Stomach (tissue), 9 donors: ENCODE results near the gene TMIGD1. TPM values are rescaled to one million over a fixed set of nuclear protein-coding genes. Genes with fewer than 3 reads are reported as not detected.

Experiments
- DNase-seq, 2 donors: peaks; one replicate each; pipeline versions ENCODE4 v3.0.0 to v3.0.0-alpha.2; 2013 to 2019
- H3K27ac ChIP-seq, 5 donors: fragments of 200-600 bp in 4 of 5; sonication (generic) in 4 of 5; one replicate each; pipeline ENCODE4 v1.5.1; 2013 to 2019; ENCODE audit warnings: mild to moderate bottlenecking in 1 of 5, moderate library complexity in 1 of 5
- H3K27me3 ChIP-seq, 3 donors: fragments of 200-600 bp; sonication (generic); one replicate each; pipeline ENCODE4 v1.5.1; 2017 to 2019; ENCODE audit warnings: mixed run types in 1 of 3
- H3K36me3 ChIP-seq, 4 donors: fragments of 200-600 bp; sonication (generic); 1 replicate in 3 of 4; 2 replicates in 1 of 4; pipeline ENCODE4 v1.5.1; 2016 to 2019
- H3K4me1 ChIP-seq, 4 donors: fragments of 200-600 bp; sonication (generic); one replicate each; pipeline ENCODE4 v1.5.1; 2016 to 2019
- H3K4me3 ChIP-seq, 4 donors: fragments of 200-600 bp; sonication (generic) in 3 of 4; one replicate each; pipeline ENCODE4 v1.5.1; 2016 to 2019; ENCODE audit warnings: mild to moderate bottlenecking in 1 of 4
- H3K9me3 ChIP-seq, 4 donors: fragments of 200-600 bp; sonication (generic); one replicate each; pipeline ENCODE4 v1.5.1; 2016 to 2019
- EP300 ChIP-seq: sonication (generic); formaldehyde crosslinking; IDR thresholded peaks from one replicate; pipeline ENCODE4 v1.6.1; 2017; ENCODE audit warnings: antibody characterized with exemption
- POLR2A ChIP-seq, 4 donors: fragments of 450-650 bp; IDR thresholded peaks; one replicate each; pipeline ENCODE4 v1.6.1; 2016; ENCODE audit warnings: antibody characterized with exemption in 4 of 4, control low read depth in 2 of 4, mild to moderate bottlenecking in 1 of 4, moderate library complexity in 1 of 4
- POLR2AphosphoS5 ChIP-seq, 3 donors: sonication (generic); formaldehyde crosslinking; IDR thresholded peaks; one replicate each; pipeline ENCODE4 v1.6.1; 2016; ENCODE audit warnings: antibody characterized with exemption in 3 of 3
- WGBS, 5 donors: extraction: QIAGEN DNeasy Blood & Tissue Kit in 3 of 5; methylation state at CpG; one replicate each; pipeline versions ENCODE4 v1.1.5 to v1.1.7; 2013 to 2018; 5-methylcytosine and 5-hydroxymethylcytosine counted together
- intact Hi-C: fragments of 100-400 bp; cut with DNase I; formaldehyde crosslinking; loops from one replicate; pipeline ENCODE4 v1.15.1; 2023; ENCODE audit warnings: low total_unique reads
- polyA plus RNA-seq, 3 donors: library from polyadenylated mRNA; stranded (reverse); fragments of 200-250 nt; gene quantifications; one replicate each; pipeline ENCODE4 v1.2.3, GENCODE V29; 2013
- total RNA-seq, 5 donors: library from RNA; depleted of rRNA; stranded (reverse); fragments of >200 nt; gene quantifications; one replicate each; pipeline versions ENCODE4 v1.1.0 to v1.2.3, GENCODE V29; 2014 to 2016
- TF ChIP-seq, protein P1 (sequence below), 7 experiments: fragments of 450-650 bp in 4 of 7; fragments of 200-600 bp in 3 of 7; sonication (generic) in 3 of 7; IDR thresholded peaks; one replicate each; pipeline ENCODE4 v1.5.1; 2016 to 2019; ENCODE audit warnings: antibody characterized with exemption in 7 of 7, control low read depth in 2 of 7, mild to moderate bottlenecking in 1 of 7
- donor health status: healthy with polysubstance abuse.
- donor health status: Bipolar disorder and iron deficiency.
- donor health status: healthy.

The TMIGD1 gene
- total and polyA plus RNA-seq, 8 donors, result 1.1 TPM; not detected in 7

DNA sequence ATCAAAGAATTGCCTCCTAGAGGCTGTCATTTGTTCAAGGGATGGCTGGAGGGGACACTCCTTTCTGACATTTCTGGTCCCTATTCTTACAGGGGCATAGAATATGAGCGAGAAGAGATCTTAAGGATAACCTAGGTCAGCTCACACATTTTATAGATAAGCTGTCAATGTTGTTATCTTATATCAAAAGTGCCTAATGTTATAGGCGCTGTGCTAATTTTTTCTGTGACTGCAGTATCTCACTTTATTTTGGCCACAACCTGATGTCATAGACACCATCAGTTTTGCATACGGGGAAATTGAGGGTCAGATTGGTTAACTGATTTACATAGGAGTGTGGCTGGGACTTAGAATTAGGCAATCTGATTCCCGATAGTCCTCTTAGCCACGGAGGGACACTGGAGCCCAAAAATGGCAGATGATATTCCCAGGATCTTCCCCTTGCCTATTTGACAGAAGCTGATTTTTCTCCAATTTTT is 46.1 kb upstream of the TMIGD1 start:
- peak overlapping the region; percentile 86 to 97 (median 92) for H3K27ac ChIP-seq
- H3K36me3 ChIP-seq, result peaks cover 0 to 2% (median under 1%) of the 10 kb centered on the region in 4 donors
- peaks cover 25 to 74% (median 50%) of the 10 kb centered on the region in 4 donors for H3K4me1 ChIP-seq
- TF ChIP-seq POLR2A (IDR thresholded peaks at IDR 0.05) (no peak), EP300 (no peak), POLR2AphosphoS5 (IDR thresholded peaks at IDR 0.05) (no peak)
- TF ChIP-seq, protein P1, sequence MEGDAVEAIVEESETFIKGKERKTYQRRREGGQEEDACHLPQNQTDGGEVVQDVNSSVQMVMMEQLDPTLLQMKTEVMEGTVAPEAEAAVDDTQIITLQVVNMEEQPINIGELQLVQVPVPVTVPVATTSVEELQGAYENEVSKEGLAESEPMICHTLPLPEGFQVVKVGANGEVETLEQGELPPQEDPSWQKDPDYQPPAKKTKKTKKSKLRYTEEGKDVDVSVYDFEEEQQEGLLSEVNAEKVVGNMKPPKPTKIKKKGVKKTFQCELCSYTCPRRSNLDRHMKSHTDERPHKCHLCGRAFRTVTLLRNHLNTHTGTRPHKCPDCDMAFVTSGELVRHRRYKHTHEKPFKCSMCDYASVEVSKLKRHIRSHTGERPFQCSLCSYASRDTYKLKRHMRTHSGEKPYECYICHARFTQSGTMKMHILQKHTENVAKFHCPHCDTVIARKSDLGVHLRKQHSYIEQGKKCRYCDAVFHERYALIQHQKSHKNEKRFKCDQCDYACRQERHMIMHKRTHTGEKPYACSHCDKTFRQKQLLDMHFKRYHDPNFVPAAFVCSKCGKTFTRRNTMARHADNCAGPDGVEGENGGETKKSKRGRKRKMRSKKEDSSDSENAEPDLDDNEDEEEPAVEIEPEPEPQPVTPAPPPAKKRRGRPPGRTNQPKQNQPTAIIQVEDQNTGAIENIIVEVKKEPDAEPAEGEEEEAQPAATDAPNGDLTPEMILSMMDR (IDR thresholded peaks at IDR 0.05), result no peak
- intact Hi-C loops, result no loop called here
- peak overlapping the region; percentile 66 to 94 (median 92) for H3K4me3 ChIP-seq
- H3K9me3 ChIP-seq, result no peaks in the 10 kb centered on the region
- no peaks in the 10 kb centered on the region for H3K27me3 ChIP-seq
- no peak for DNase-seq
- WGBS, 5 donors, result 1 to 12% (median 5%) methylated on average over 5 of the region's 5 CpGs

DNA sequence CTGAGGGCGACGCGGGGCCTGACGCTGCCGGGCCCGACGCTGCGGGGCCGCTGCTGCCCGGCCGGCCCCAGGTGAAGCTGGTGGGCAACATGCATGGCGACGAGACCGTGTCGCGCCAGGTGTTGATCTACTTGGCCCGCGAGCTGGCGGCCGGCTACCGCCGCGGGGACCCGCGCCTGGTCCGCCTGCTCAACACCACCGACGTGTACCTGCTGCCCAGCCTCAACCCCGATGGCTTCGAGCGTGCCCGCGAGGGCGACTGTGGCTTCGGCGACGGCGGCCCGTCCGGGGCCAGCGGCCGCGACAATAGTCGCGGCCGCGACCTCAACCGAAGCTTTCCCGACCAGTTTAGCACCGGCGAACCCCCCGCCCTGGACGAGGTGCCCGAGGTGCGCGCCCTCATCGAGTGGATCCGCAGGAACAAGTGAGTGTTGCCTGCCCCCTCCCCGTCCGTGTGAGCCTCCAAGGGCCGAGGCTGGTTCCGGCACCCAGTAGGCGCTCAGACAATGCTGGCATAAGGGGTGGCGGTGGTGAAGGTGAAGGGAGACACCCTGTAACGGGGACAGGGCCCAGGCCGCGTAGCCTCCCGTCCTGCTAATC is 45.5 kb upstream of the TMIGD1 start:
- WGBS, 5 donors, result 0 to 1% (median 0%) methylated on average over 5 to 68 of the region's 68 CpGs
- TF ChIP-seq, protein P1 (IDR thresholded peaks at IDR 0.05), result no peak
- TF ChIP-seq POLR2A (IDR thresholded peaks at IDR 0.05) (no peak), EP300 (no peak), POLR2AphosphoS5 (IDR thresholded peaks at IDR 0.05) (no peak)
- no peaks in the 10 kb centered on the region for H3K9me3 ChIP-seq
- peaks cover 25 to 74% (median 50%) of the 10 kb centered on the region in 4 donors for H3K4me1 ChIP-seq
- DNase-seq, result peak; percentile 34 to 37
- intact Hi-C loops, result no loop called here
- H3K4me3 ChIP-seq, result peak overlapping the region; percentile 66 to 94 (median 92)
- no peaks in the 10 kb centered on the region for H3K36me3 ChIP-seq
- no peaks in the 10 kb centered on the region for H3K27me3 ChIP-seq
- peak overlapping the region; percentile 86 to 97 (median 92) for H3K27ac ChIP-seq

DNA sequence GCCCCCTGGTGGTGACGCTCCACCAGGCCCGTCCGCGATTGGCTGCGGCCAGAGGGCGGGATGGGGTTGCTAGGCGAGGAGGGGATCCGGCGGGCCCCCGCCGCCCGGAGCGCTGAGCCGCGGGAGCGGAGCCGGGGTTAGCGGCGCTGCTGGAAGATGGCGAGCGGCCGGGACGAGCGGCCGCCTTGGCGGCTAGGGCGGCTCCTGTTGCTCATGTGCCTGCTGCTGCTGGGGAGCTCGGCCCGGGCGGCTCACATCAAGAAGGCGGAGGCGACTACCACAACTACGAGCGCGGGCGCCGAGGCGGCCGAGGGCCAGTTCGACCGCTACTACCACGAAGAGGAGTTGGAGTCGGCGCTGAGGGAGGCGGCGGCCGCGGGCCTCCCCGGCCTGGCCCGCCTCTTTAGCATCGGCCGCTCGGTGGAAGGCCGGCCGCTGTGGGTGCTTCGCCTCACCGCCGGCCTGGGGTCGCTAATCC is 45.0 kb upstream of the TMIGD1 start, which contains the start of gene CPD:
Gene CPD, plus strand, starts transcription at position 103 of the 478 bp plus-strand sequence. Its CDS starts 54 bp downstream, at position 157.
- peak; percentile 99 for DNase-seq
- TF ChIP-seq EP300, result no peak
- peak in 2 of 4 donors; percentile 18 to 31 for TF ChIP-seq POLR2A (IDR thresholded peaks at IDR 0.05)
- TF ChIP-seq, protein P1 (IDR thresholded peaks at IDR 0.05), result peak in 2 of 7 experiments; percentile 33 to 42
- TF ChIP-seq POLR2AphosphoS5 (IDR thresholded peaks at IDR 0.05), result peak; percentile 54 to 88 (median 87)
- peaks cover 25 to 72% (median 50%) of the 10 kb centered on the region in 4 donors for H3K4me1 ChIP-seq

DNA sequence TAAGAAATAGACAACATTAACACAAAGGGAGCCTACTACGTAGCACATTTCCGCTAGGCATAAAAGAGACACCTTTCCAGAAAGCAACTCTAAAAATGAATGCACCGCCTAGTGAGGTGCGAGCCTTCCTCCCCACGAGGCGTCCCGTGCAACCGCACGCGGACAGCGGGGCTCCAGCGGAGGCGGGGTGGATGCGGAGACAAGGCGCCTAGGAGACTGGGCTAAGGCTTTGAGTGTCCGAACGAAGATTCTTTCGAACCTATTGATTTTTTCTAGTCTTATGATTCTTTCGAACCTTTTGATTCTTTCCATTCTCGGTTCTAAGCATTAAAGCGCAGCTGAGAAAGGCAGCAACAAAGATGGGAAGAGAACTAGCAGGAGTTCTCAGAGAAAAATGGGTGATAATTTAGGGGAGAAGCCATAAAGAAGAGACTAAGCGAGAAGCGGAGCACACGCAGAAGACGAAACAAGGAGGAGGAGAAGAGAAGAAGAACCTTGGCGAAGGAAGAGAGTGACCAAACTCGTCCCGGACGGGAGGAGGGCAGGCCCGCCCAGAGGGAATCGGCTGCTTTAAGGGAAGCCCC is 44.5 kb upstream of the TMIGD1 start:
- H3K9me3 ChIP-seq, result no peaks in the 10 kb centered on the region
- H3K27ac ChIP-seq, result peak overlapping the region in 4 of 5 donors; percentile 86 to 93 (median 92)
- intact Hi-C loops, result no loop called here
- peak; percentile 40 to 73 for DNase-seq
- WGBS, 5 donors, result 1 to 3% (median 2%) methylated on average over 31 of the region's 31 CpGs
- H3K4me3 ChIP-seq, result peak overlapping the region; percentile 66 to 94 (median 92)
- peaks cover 23 to 66% (median 47%) of the 10 kb centered on the region in 4 donors for H3K4me1 ChIP-seq
- H3K27me3 ChIP-seq, result no peaks in the 10 kb centered on the region
- H3K36me3 ChIP-seq, result no peaks in the 10 kb centered on the region
- TF ChIP-seq POLR2AphosphoS5 (IDR thresholded peaks at IDR 0.05) (no peak), POLR2A (IDR thresholded peaks at IDR 0.05) (no peak), EP300 (no peak)
- TF ChIP-seq, protein P1 (IDR thresholded peaks at IDR 0.05), result no peak

More for the DNA sequence above, 45.0 kb upstream of the TMIGD1 start, which contains the start of gene CPD:
- Histone ChIP-seq H3K27ac (peak within 1 kb of the TSS; percentile 86 to 97 (median 92)), H3K4me3 (peak within 1 kb of the TSS; percentile 66 to 94 (median 92)), H3K36me3 (no peaks in the 10 kb centered on the region), H3K27me3 (no peaks in the 10 kb centered on the region), H3K9me3 (no peaks in the 10 kb centered on the region)
- intact Hi-C loops, result no loop called here
- 0 to 2% (median 0%) methylated on average over 8 to 59 of the region's 59 CpGs for WGBS, 5 donors
